T-helper 17 cell (primary cell): Measurements from ENCODE around the gene KDM5A. TPM values are rescaled to one million over a fixed set of nuclear protein-coding genes. Genes with fewer than 3 reads are reported as not detected.
"Not testable (repeated sequence)": the region's sequence is repeated elsewhere in the genome, so short reads cannot be mapped to it uniquely, and the experiment has no call there.

Experiments used
- ATAC-seq: fragments of 150-1000 bp; cut with Tn5 transposase; 2 replicates; pipeline ENCODE4 v1.10.0; 2021; ENCODE audit warnings: mild to moderate bottlenecking, moderate library complexity
- DNase-seq, 3 donors: peaks; one replicate each; pipeline versions ENCODE4 v3.0.0 to v3.0.0-alpha.2; 2020 to 2021
- H3K9me3 ChIP-seq: one replicate; pipeline ENCODE4 v1.7.0; 2013; ENCODE audit warnings: low read length, mild to moderate bottlenecking; ENCODE audit not compliant: control insufficient read depth, poor library complexity, severe bottlenecking
- H3K27ac Mint-ChIP-seq: one replicate; pipeline ENCODE4 v1.8.0; 2022; ENCODE audit warnings: mild to moderate bottlenecking, moderate library complexity, mixed read lengths
- H3K27me3 Mint-ChIP-seq: one replicate; pipeline ENCODE4 v1.8.0; 2022; ENCODE audit warnings: mixed read lengths
- H3K36me3 Mint-ChIP-seq: one replicate; pipeline ENCODE4 v1.8.0; 2022; ENCODE audit warnings: low read depth, mixed read lengths
- H3K4me1 Mint-ChIP-seq: one replicate; pipeline ENCODE4 v1.8.0; 2022; ENCODE audit warnings: mild to moderate bottlenecking, mixed read lengths
- H3K4me3 Mint-ChIP-seq: one replicate; pipeline ENCODE4 v1.8.0; 2022; ENCODE audit warnings: mild to moderate bottlenecking, moderate library complexity, mixed read lengths
- total RNA-seq, 4 donors: library from RNA in 2 of 4; stranded (reverse) in 2 of 4; gene quantifications; one replicate each; pipeline ENCODE4 v1.2.3 and lab custom pipeline; 2022 to 2026

Gene KDM5A
- total RNA-seq, 2 donors from 2014 or later = 115 to 139 TPM

GRCh38 chr12:240566-240965 is 148.6 kb downstream of the KDM5A start:
- no peak overlapping the region for H3K4me3 Mint-ChIP-seq
- no peaks in the 10 kb centered on the region for H3K9me3 ChIP-seq
- DNase-seq (no peak), ATAC-seq (no peak)
- H3K36me3 Mint-ChIP-seq = peaks cover 2% of the 10 kb centered on the region
- H3K4me1 Mint-ChIP-seq = peaks cover 3% of the 10 kb centered on the region
- no peak overlapping the region for H3K27ac Mint-ChIP-seq
- H3K27me3 Mint-ChIP-seq = peaks cover 32% of the 10 kb centered on the region

GRCh38 chr12:238736-239398 is 150.3 kb downstream of the KDM5A start:
- DNase-seq (no peak), ATAC-seq (no peak)
- no peak overlapping the region for H3K27ac Mint-ChIP-seq
- H3K27me3 Mint-ChIP-seq = peaks cover 31% of the 10 kb centered on the region
- no peak overlapping the region for H3K4me3 Mint-ChIP-seq
- H3K36me3 Mint-ChIP-seq = peaks cover 2% of the 10 kb centered on the region
- H3K4me1 Mint-ChIP-seq = peaks cover 3% of the 10 kb centered on the region
- H3K9me3 ChIP-seq = no peaks in the 10 kb centered on the region

- Mint-ChIP-seq H3K4me1 (peaks cover 3% of the 10 kb centered on the region), H3K27ac (no peak overlapping the region), H3K4me3 (no peak overlapping the region), H3K27me3 (peaks cover 26% of the 10 kb centered on the region), H3K36me3 (peaks cover 2% of the 10 kb centered on the region)
- no peak for ATAC-seq
- DNase-seq = no peak
- no peaks in the 10 kb centered on the region for H3K9me3 ChIP-seq
Measured at GRCh38 chr12:238116-238515, 151.0 kb downstream of the KDM5A start.

- H3K4me3 Mint-ChIP-seq = no peak overlapping the region
- H3K27ac Mint-ChIP-seq = no peak overlapping the region
- ATAC-seq = no peak
- no peak for DNase-seq
- peaks cover 28% of the 10 kb centered on the region for H3K27me3 Mint-ChIP-seq
- H3K9me3 ChIP-seq = no peaks in the 10 kb centered on the region
- H3K36me3 Mint-ChIP-seq = peaks cover 2% of the 10 kb centered on the region
- no peaks in the 10 kb centered on the region for H3K4me1 Mint-ChIP-seq
Measured at GRCh38 chr12:237026-237815, 151.9 kb downstream of the KDM5A start.

GRCh38 chr12:236445-236844 is 152.7 kb downstream of the KDM5A start:
- Mint-ChIP-seq H3K4me1 (no peaks in the 10 kb centered on the region), H3K4me3 (no peak overlapping the region), H3K27me3 (peaks cover 26% of the 10 kb centered on the region), H3K27ac (no peak overlapping the region), H3K36me3 (peaks cover 2% of the 10 kb centered on the region)
- DNase-seq (no peak), ATAC-seq (no peak)
- no peaks in the 10 kb centered on the region for H3K9me3 ChIP-seq

- ATAC-seq, DNase-seq, H3K4me1 Mint-ChIP-seq, H3K36me3 Mint-ChIP-seq, H3K4me3 Mint-ChIP-seq, H3K27ac Mint-ChIP-seq, H3K9me3 ChIP-seq: not testable (repeated sequence)
- peaks cover 28% of the 10 kb centered on the region for H3K27me3 Mint-ChIP-seq
Measured at GRCh38 chr12:235967-236366, 153.2 kb downstream of the KDM5A start.

- no peaks in the 10 kb centered on the region for H3K9me3 ChIP-seq
- Mint-ChIP-seq H3K36me3 (peaks cover 2% of the 10 kb centered on the region), H3K4me1 (no peaks in the 10 kb centered on the region), H3K4me3 (no peak overlapping the region), H3K27me3 (peaks cover 34% of the 10 kb centered on the region), H3K27ac (no peak overlapping the region)
- ATAC-seq (no peak), DNase-seq (no peak)
Measured at GRCh38 chr12:234891-235415, 154.2 kb downstream of the KDM5A start.

- no peaks in the 10 kb centered on the region for H3K9me3 ChIP-seq
- no peaks in the 10 kb centered on the region for H3K4me1 Mint-ChIP-seq
- no peak overlapping the region for H3K27ac Mint-ChIP-seq
- H3K27me3 Mint-ChIP-seq = peaks cover 36% of the 10 kb centered on the region
- no peak for DNase-seq
- no peak for ATAC-seq
- no peak overlapping the region for H3K4me3 Mint-ChIP-seq
- no peaks in the 10 kb centered on the region for H3K36me3 Mint-ChIP-seq
Measured at GRCh38 chr12:234019-234418, 155.1 kb downstream of the KDM5A start.

GRCh38 chr12:233615-233968 is 155.5 kb downstream of the KDM5A start:
- no peak for DNase-seq
- Mint-ChIP-seq H3K27me3 (peaks cover 36% of the 10 kb centered on the region), H3K36me3 (peaks cover under 1% of the 10 kb centered on the region), H3K4me3 (no peak overlapping the region), H3K4me1 (peaks cover 1% of the 10 kb centered on the region), H3K27ac (no peak overlapping the region)
- no peaks in the 10 kb centered on the region for H3K9me3 ChIP-seq
- ATAC-seq = no peak

- Mint-ChIP-seq H3K4me3 (no peak overlapping the region), H3K4me1 (peaks cover 2% of the 10 kb centered on the region), H3K27me3 (peaks cover 42% of the 10 kb centered on the region), H3K36me3 (peaks cover 2% of the 10 kb centered on the region), H3K27ac (no peak overlapping the region)
- H3K9me3 ChIP-seq = no peaks in the 10 kb centered on the region
- ATAC-seq (no peak), DNase-seq (no peak)
Measured at GRCh38 chr12:232731-233614, 156.1 kb downstream of the KDM5A start.

- H3K9me3 ChIP-seq = no peaks in the 10 kb centered on the region
- H3K4me3 Mint-ChIP-seq = no peak overlapping the region
- H3K27me3 Mint-ChIP-seq = peaks cover 58% of the 10 kb centered on the region
- H3K4me1 Mint-ChIP-seq = peaks cover 2% of the 10 kb centered on the region
- ATAC-seq (no peak), DNase-seq (no peak)
- H3K27ac Mint-ChIP-seq = no peak overlapping the region
- H3K36me3 Mint-ChIP-seq = peaks cover 2% of the 10 kb centered on the region
Measured at GRCh38 chr12:230925-231671, 158.0 kb downstream of the KDM5A start.
